Small intestine (tissue), 7 donors: ENCODE measurements around the gene FASTK. TPM values are rescaled to one million over a fixed set of nuclear protein-coding genes. Genes with fewer than 3 reads are reported as not detected.

Experiments
- DNase-seq, 2 donors: peaks; one replicate each; pipeline versions ENCODE4 v3.0.0 to v3.0.0-alpha.2; 2013
- FAIRE-seq: peaks from 2 replicates; lab custom pipeline; 2012; peaks lifted over from hg19 to GRCh38; lab: Jason Lieb, UNC
- H3K27ac ChIP-seq, 3 donors: one replicate each; pipeline ENCODE4 v1.5.1; 2013; ENCODE audit warnings: low read length in 2 of 3, mild to moderate bottlenecking in 2 of 3, control low read depth in 1 of 3, inconsistent platforms in 1 of 3, low read depth in 1 of 3, moderate library complexity in 1 of 3
- H3K27me3 ChIP-seq, 3 donors: one replicate each; pipeline ENCODE4 v1.6.1; 2013; ENCODE audit warnings: low read length in 3 of 3, inconsistent platforms in 1 of 3; ENCODE audit not compliant: control insufficient read depth in 3 of 3, insufficient read depth in 3 of 3
- H3K36me3 ChIP-seq, 3 donors: one replicate each; pipeline ENCODE4 v1.6.1; 2013; ENCODE audit warnings: low read length in 3 of 3, inconsistent platforms in 1 of 3, low read depth in 1 of 3, mild to moderate bottlenecking in 1 of 3, moderate library complexity in 1 of 3; ENCODE audit not compliant: control insufficient read depth in 3 of 3, insufficient read depth in 2 of 3
- H3K4me1 ChIP-seq, 3 donors: one replicate each; pipeline ENCODE4 v1.6.1; 2013; ENCODE audit warnings: low read length in 2 of 3, inconsistent platforms in 1 of 3, low read depth in 1 of 3, mild to moderate bottlenecking in 1 of 3, moderate library complexity in 1 of 3; ENCODE audit not compliant: control insufficient read depth in 3 of 3, insufficient read depth in 2 of 3
- H3K4me3 ChIP-seq, 3 donors: one replicate each; pipeline ENCODE4 v1.5.1; 2013; ENCODE audit warnings: low read length in 3 of 3, control low read depth in 1 of 3, inconsistent platforms in 1 of 3, low read depth in 1 of 3, mild to moderate bottlenecking in 1 of 3, moderate library complexity in 1 of 3
- H3K9me3 ChIP-seq, 2 donors: one replicate each; pipeline ENCODE4 v1.6.1; 2013; ENCODE audit warnings: low read depth in 1 of 2, low read length in 1 of 2; ENCODE audit not compliant: control insufficient read depth in 2 of 2, insufficient read depth in 1 of 2
- WGBS, 3 donors: extraction: QIAGEN DNeasy Blood & Tissue Kit; methylation state at CpG; one replicate each; pipeline ENCODE4 v1.1.7; 2013; 5-methylcytosine and 5-hydroxymethylcytosine counted together
- polyA plus RNA-seq, 4 donors: library from polyadenylated mRNA; stranded (reverse) in 3 of 4; unstranded in 1 of 4; fragments of 200-250 nt in 3 of 4; fragments of 120-200 nt in 1 of 4; gene quantifications; one replicate each; pipeline versions ENCODE4 v1.2.1 to v1.2.3, GENCODE V29; 2013
- donor health status: healthy with polysubstance abuse.
- donor health status: control.
- donor health status: control.
- donor health status: Bipolar disorder and iron deficiency.
- donor health status: healthy.

FASTK gene
- polyA plus RNA-seq, 4 donors, result 95.2 to 248 (median 126) TPM

GRCh38 chr7:151085329-151085690 is 4.7 kb upstream of the FASTK start:
- Histone ChIP-seq H3K27me3 (no peaks in the 10 kb centered on the region), H3K36me3 (peaks cover 0 to 24% (median 0%) of the 10 kb centered on the region in 3 donors), H3K27ac (peak overlapping the region; percentile 77 to 89 (median 88)), H3K4me3 (peak overlapping the region in 1 of 3 donors; percentile 63), H3K4me1 (peaks cover 0 to 57% (median 11%) of the 10 kb centered on the region in 3 donors), H3K9me3 (no peaks in the 10 kb centered on the region)
- DNase-seq, result no peak
- no peak for FAIRE-seq
- 38 to 60% (median 52%) methylated on average over 5 of the region's 5 CpGs for WGBS, 3 donors

GRCh38 chr7:151083824-151084160 is 3.2 kb upstream of the FASTK start:
- Histone ChIP-seq H3K4me1 (peaks cover 3 to 60% (median 15%) of the 10 kb centered on the region in 3 donors), H3K4me3 (peak overlapping the region in 2 of 3 donors; percentile 73 to 75)
- FAIRE-seq, result no peak

GRCh38 chr7:151083071-151083823 is 2.6 kb upstream of the FASTK start, which contains the start of gene TMUB1:
TMUB1 (minus strand) TSS chr7:151083493; CDS start chr7:151082563, 930 bp downstream.
- Histone ChIP-seq H3K27ac (peak within 1 kb of the TSS; percentile 76 to 97 (median 89)), H3K27me3 (no peaks in the 10 kb centered on the region), H3K36me3 (peaks cover 0 to 21% (median 0%) of the 10 kb centered on the region in 3 donors), H3K9me3 (no peaks in the 10 kb centered on the region), H3K4me3 (peak within 1 kb of the TSS; percentile 73 to 83 (median 75)), H3K4me1 (peaks cover 3 to 60% (median 15%) of the 10 kb centered on the region in 3 donors)
- DNase-seq (peak; percentile 78 to 90), FAIRE-seq (no peak)
- WGBS, 3 donors, result 0 to 1% (median 1%) methylated on average over 51 to 69 of the region's 69 CpGs

More at GRCh38 chr7:151083824-151084160, 3.2 kb upstream of the FASTK start:
- H3K27ac ChIP-seq, result peak overlapping the region in 1 of 3 donors; percentile 45
- no peaks in the 10 kb centered on the region for H3K9me3 ChIP-seq
- H3K27me3 ChIP-seq, result no peaks in the 10 kb centered on the region
- H3K36me3 ChIP-seq, result peaks cover 0 to 21% (median 0%) of the 10 kb centered on the region in 3 donors
- WGBS, 3 donors, result 7 to 19% (median 12%) methylated on average over 3 of the region's 3 CpGs
- peak in 1 of 2 donors; percentile 30 for DNase-seq

GRCh38 chr7:151082141-151083070 is 1.8 kb upstream of the FASTK start:
- 24 to 50% (median 29%) methylated on average over 35 to 42 of the region's 42 CpGs for WGBS, 3 donors
- H3K4me1 ChIP-seq, result peaks cover 3 to 60% (median 12%) of the 10 kb centered on the region in 3 donors
- H3K27ac ChIP-seq, result peak overlapping the region; percentile 76 to 97 (median 89)
- no peak for DNase-seq
- no peak for FAIRE-seq
- H3K36me3 ChIP-seq, result peaks cover 0 to 29% (median 0%) of the 10 kb centered on the region in 3 donors
- H3K9me3 ChIP-seq, result no peaks in the 10 kb centered on the region
- H3K4me3 ChIP-seq, result peak overlapping the region; percentile 73 to 83 (median 75)
- H3K27me3 ChIP-seq, result no peaks in the 10 kb centered on the region

GRCh38 chr7:151081170-151082101 is 827 bp upstream of the FASTK start:
- Histone ChIP-seq H3K9me3 (no peaks in the 10 kb centered on the region), H3K4me1 (peaks cover 3 to 60% (median 12%) of the 10 kb centered on the region in 3 donors), H3K27me3 (no peaks in the 10 kb centered on the region), H3K4me3 (peak overlapping the region; percentile 17 to 75 (median 73)), H3K27ac (peak overlapping the region; percentile 76 to 97 (median 89)), H3K36me3 (peaks cover 0 to 39% (median 0%) of the 10 kb centered on the region in 3 donors)
- 11 to 29% (median 22%) methylated on average over 53 to 64 of the region's 64 CpGs for WGBS, 3 donors
- FAIRE-seq (no peak), DNase-seq (peak; percentile 76 to 83)

- H3K36me3 ChIP-seq, result peaks cover 6 to 52% (median 6%) of the 10 kb centered on the region in 3 donors
- DNase-seq (peak; percentile 41 to 70), FAIRE-seq (no peak)
- H3K4me3 ChIP-seq, result peak overlapping the region; percentile 69 to 94 (median 73)
- H3K27ac ChIP-seq, result peak overlapping the region; percentile 76 to 86 (median 84)
- 0 to 1% (median 1%) methylated on average over 27 to 31 of the region's 31 CpGs for WGBS, 3 donors
- peaks cover 3 to 52% (median 12%) of the 10 kb centered on the region in 3 donors for H3K4me1 ChIP-seq
- H3K27me3 ChIP-seq, result no peaks in the 10 kb centered on the region
- H3K9me3 ChIP-seq, result no peaks in the 10 kb centered on the region
These were observed 515 bp downstream of the FASTK start for GRCh38 chr7:151080067-151080521.

GRCh38 chr7:151079199-151079910 is 1.3 kb downstream of the FASTK start:
- DNase-seq (no peak), FAIRE-seq (no peak)
- Histone ChIP-seq H3K9me3 (no peaks in the 10 kb centered on the region), H3K4me3 (peak overlapping the region in 2 of 3 donors; percentile 69 to 73), H3K36me3 (peaks cover 8 to 59% (median 9%) of the 10 kb centered on the region in 3 donors), H3K27ac (peak overlapping the region in 2 of 3 donors; percentile 84 to 86), H3K27me3 (no peaks in the 10 kb centered on the region), H3K4me1 (peaks cover 3 to 49% (median 12%) of the 10 kb centered on the region in 3 donors)
- 78 to 83% (median 83%) methylated on average over 27 of the region's 27 CpGs for WGBS, 3 donors
